GM23338 (cell line): ENCODE measurements around the gene MYOZ3. TPM values are rescaled to one million over a fixed set of nuclear protein-coding genes. Genes with fewer than 3 reads are reported as not detected.

Source experiments
- ATAC-seq: fragments of 200-7000 bp; cut with Tn5 transposase; 3 replicates; pipeline ENCODE4 v1.9.1; 2020
- DNase-seq: peaks from one replicate; pipeline ENCODE4 v3.0.0-alpha.2; 2015; ENCODE audit warnings: low spot score
- H2AFZ ChIP-seq: fragments of 200-600 bp; sonication (generic); 2 replicates; pipeline ENCODE4 v1.8.0; 2016; ENCODE audit warnings: antibody characterized with exemption, mild to moderate bottlenecking, moderate library complexity
- H3F3A ChIP-seq: fragments of 200-600 bp; sonication (generic); replicated peaks from 2 replicates; pipeline ENCODE4 v1.8.0; 2017; ENCODE audit warnings: antibody characterized with exemption, mixed run types, low read depth
- H3K27ac ChIP-seq: fragments of 200-600 bp; sonication (generic); 2 replicates; pipeline ENCODE4 v1.6.1; 2016; ENCODE audit warnings: low read depth
- H3K27me3 ChIP-seq: fragments of 200-600 bp; sonication (generic); 2 replicates; pipeline ENCODE4 v1.8.0; 2016; ENCODE audit warnings: mild to moderate bottlenecking, mixed run types, moderate library complexity; ENCODE audit not compliant: insufficient read depth
- H3K36me3 ChIP-seq: fragments of 200-600 bp; sonication (generic); 2 replicates; pipeline ENCODE4 v1.8.0; 2016; ENCODE audit warnings: mild to moderate bottlenecking; ENCODE audit not compliant: insufficient read depth
- H3K4me1 ChIP-seq: fragments of 200-600 bp; sonication (generic); 2 replicates; pipeline ENCODE4 v1.8.0; 2016; ENCODE audit warnings: mild to moderate bottlenecking, moderate library complexity; ENCODE audit not compliant: insufficient read depth
- H3K4me2 ChIP-seq: fragments of 200-600 bp; sonication (generic); 2 replicates; pipeline ENCODE4 v1.7.1; 2017; ENCODE audit warnings: mixed run types
- H3K4me3 ChIP-seq: fragments of 200-600 bp; sonication (generic); 2 replicates; pipeline ENCODE4 v1.6.1; 2016; ENCODE audit warnings: mixed run types
- H3K79me2 ChIP-seq: fragments of 200-600 bp; sonication (generic); replicated peaks from 2 replicates; pipeline ENCODE4 v1.8.0; 2017; ENCODE audit warnings: mild to moderate bottlenecking; ENCODE audit not compliant: insufficient read depth
- H3K9me2 ChIP-seq: fragments of 200-600 bp; sonication (generic); 2 replicates; pipeline ENCODE4 v1.8.0; 2017; ENCODE audit not compliant: insufficient read depth
- H4K20me1 ChIP-seq: fragments of 200-600 bp; sonication (generic); replicated peaks from 2 replicates; pipeline ENCODE4 v1.8.0; 2017; ENCODE audit warnings: mild to moderate bottlenecking; ENCODE audit not compliant: insufficient read depth
- H3K27ac Mint-ChIP-seq: 2 replicates; pipeline ENCODE4 v1.8.0; 2020; ENCODE audit warnings: inconsistent platforms, mild to moderate bottlenecking, moderate library complexity, mixed read lengths
- H3K27me3 Mint-ChIP-seq: 3 replicates; pipeline ENCODE4 v1.8.0; 2022; ENCODE audit warnings: low read depth, mild to moderate bottlenecking, moderate library complexity, mixed read lengths, inconsistent platforms; ENCODE audit not compliant: insufficient read depth, poor library complexity
- H3K36me3 Mint-ChIP-seq: 3 replicates; pipeline ENCODE4 v1.8.0; 2021; ENCODE audit warnings: low read depth, mild to moderate bottlenecking, inconsistent platforms, moderate library complexity, mixed read lengths
- H3K4me1 Mint-ChIP-seq: 3 replicates; pipeline ENCODE4 v1.8.0; 2020; ENCODE audit warnings: mild to moderate bottlenecking, inconsistent platforms, mixed read lengths
- H3K4me3 Mint-ChIP-seq: 3 replicates; pipeline ENCODE4 v1.8.0; 2021; ENCODE audit warnings: moderate library complexity, mild to moderate bottlenecking, inconsistent platforms, mixed read lengths
- H3K9me3 Mint-ChIP-seq: 3 replicates; pipeline ENCODE4 v1.8.0; 2020; ENCODE audit warnings: moderate library complexity, mild to moderate bottlenecking, inconsistent platforms, mixed read lengths
- CTCF ChIP-seq, 2 experiments: fragments of 200-600 bp in 1 of 2; sonication (generic) in 1 of 2; conservative IDR thresholded peaks; 2 replicates each; pipeline versions ENCODE4 v1.5.1 to v1.6.1; 2016 to 2017; ENCODE audit warnings: antibody characterized with exemption in 2 of 2, low read depth in 2 of 2, mild to moderate bottlenecking in 2 of 2, moderate library complexity in 1 of 2
- ETS1 ChIP-seq: IDR thresholded peaks from 2 replicates; pipeline ENCODE4 v1.6.1; 2016; ENCODE audit warnings: antibody characterized with exemption
- EZH2 ChIP-seq: fragments of 200-600 bp; sonication (generic); IDR thresholded peaks from one replicate; pipeline ENCODE4 v1.8.0; 2017; ENCODE audit warnings: antibody characterized with exemption, mild to moderate bottlenecking, low read depth; ENCODE audit not compliant: unreplicated experiment
- EZH2phosphoT487 ChIP-seq: fragments of 200-600 bp; sonication (generic); IDR thresholded peaks from one replicate; pipeline ENCODE4 v1.8.1; 2018; ENCODE audit warnings: antibody characterized with exemption; ENCODE audit not compliant: unreplicated experiment
- REST ChIP-seq: IDR thresholded peaks from one replicate; pipeline ENCODE4 v1.6.1; 2018; ENCODE audit warnings: antibody characterized with exemption; ENCODE audit not compliant: unreplicated experiment
- ZNF114 ChIP-seq: fragments of 250-450 bp; sonication (Bioruptor Pico); IDR thresholded peaks from 2 replicates; pipeline ENCODE4 v1.5.0; 2020; ENCODE audit warnings: mild to moderate bottlenecking, moderate library complexity
- ZNF331 ChIP-seq: fragments of 250-450 bp; sonication (Bioruptor Pico); IDR thresholded peaks from 2 replicates; pipeline ENCODE4 v1.5.0; 2020; ENCODE audit warnings: low read depth, mild to moderate bottlenecking, moderate library complexity
- ZNF462 ChIP-seq: fragments of 250-450 bp; sonication (Bioruptor Pico); IDR thresholded peaks from 2 replicates; pipeline ENCODE4 v1.5.0; 2020; ENCODE audit warnings: mild to moderate bottlenecking, moderate library complexity
- polyA plus RNA-seq: library from polyadenylated mRNA; unstranded; fragments of >200 nt; fragmentation: Nextera tagmentation; extraction: Ambion mirVana; gene quantifications from 2 replicates; pipeline ENCODE4 v1.2.1, GENCODE V29; 2016
- total RNA-seq: library from RNA; depleted of rRNA; stranded (reverse); fragments of >200 nt; shearing (Covaris generic); gene quantifications from 2 replicates; pipeline ENCODE4 v1.2.3, GENCODE V29; 2014

Gene MYOZ3
- total and polyA plus RNA-seq, 2 experiments from 2014 or later = 12.7 to 13.8 TPM

GRCh38 chr5:150631326-150631701 is 29.7 kb upstream of the MYOZ3 start (continued):
- TF ChIP-seq ZNF331 (CRISPR knock-in tag) = no peak
- TF ChIP-seq ETS1 = no peak
- no peak for TF ChIP-seq CTCF (conservative IDR thresholded peaks at IDR 0.05; ENCODE audit: low read depth in 2 of 2)
- no peak for TF ChIP-seq REST
- no peak for TF ChIP-seq EZH2phosphoT487

- H3K9me3 Mint-ChIP-seq = no peaks in the 10 kb centered on the region
- peaks cover 14% of the 10 kb centered on the region for H3K27me3 Mint-ChIP-seq
- Histone ChIP-seq H3K36me3 (no peaks in the 10 kb centered on the region), H3K4me3 (no peak overlapping the region), H3K79me2 (no peaks in the 10 kb centered on the region), H3F3A (no peaks in the 10 kb centered on the region), H3K27ac (no peak overlapping the region), H2AFZ (no peak overlapping the region), H4K20me1 (no peaks in the 10 kb centered on the region), H3K27me3 (no peaks in the 10 kb centered on the region), H3K9me2 (no peaks in the 10 kb centered on the region), H3K4me1 (peaks cover 4% of the 10 kb centered on the region; the same call in 1 of the 2 replicates), H3K4me2 (no peak overlapping the region)
- DNase-seq (no peak), ATAC-seq (no peak)
- H3K27ac Mint-ChIP-seq = no peak overlapping the region
- no peaks in the 10 kb centered on the region; the same call in 2 of the 3 replicates for H3K36me3 Mint-ChIP-seq
- no peak overlapping the region for H3K4me3 Mint-ChIP-seq
- no peaks in the 10 kb centered on the region; the same call in 1 of the 3 replicates for H3K4me1 Mint-ChIP-seq
- no peak for TF ChIP-seq EZH2
- no peak for TF ChIP-seq ZNF331 (CRISPR knock-in tag)
- no peak for TF ChIP-seq ZNF462 (CRISPR knock-in tag)
- TF ChIP-seq ZNF114 (CRISPR knock-in tag) = no peak
Observed at GRCh38 chr5:150632305-150633160, 28.5 kb upstream of the MYOZ3 start.
